Stimulated activated CD4-positive, alpha-beta T cell treated with anti-CD3 and anti-CD28 coated beads, Interleukin-12 subunit alpha, Interleukin-12 subunit beta, amount 100 ng/mL, for 4 hours (primary cell): Measurements from ENCODE around the gene KPTN.

ENCODE experiments used
- DNase-seq: peaks from one replicate; pipeline ENCODE4 v3.0.0-alpha.2; 2020

Gene KPTN

DNA sequence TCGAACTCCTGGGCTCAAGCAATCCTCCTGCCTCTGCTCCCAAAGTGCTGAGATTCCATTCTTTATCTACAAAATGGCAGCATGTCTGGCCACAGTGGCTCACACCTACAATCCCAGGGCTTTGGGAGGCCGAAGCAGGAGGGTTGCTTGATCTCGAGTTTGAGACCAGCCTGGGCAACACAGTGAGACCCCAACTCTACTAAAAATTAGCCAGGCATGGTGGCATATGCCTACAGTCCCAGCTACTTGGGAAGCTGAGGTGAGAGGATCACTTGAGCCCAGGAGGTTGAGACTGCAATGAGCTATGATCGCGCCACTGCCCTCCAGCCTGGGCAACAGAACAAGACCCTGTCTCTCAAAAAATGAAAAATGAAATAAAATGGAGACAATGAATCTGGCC is 24.7 kb upstream of the KPTN start:
- DNase-seq = no peak

DNA sequence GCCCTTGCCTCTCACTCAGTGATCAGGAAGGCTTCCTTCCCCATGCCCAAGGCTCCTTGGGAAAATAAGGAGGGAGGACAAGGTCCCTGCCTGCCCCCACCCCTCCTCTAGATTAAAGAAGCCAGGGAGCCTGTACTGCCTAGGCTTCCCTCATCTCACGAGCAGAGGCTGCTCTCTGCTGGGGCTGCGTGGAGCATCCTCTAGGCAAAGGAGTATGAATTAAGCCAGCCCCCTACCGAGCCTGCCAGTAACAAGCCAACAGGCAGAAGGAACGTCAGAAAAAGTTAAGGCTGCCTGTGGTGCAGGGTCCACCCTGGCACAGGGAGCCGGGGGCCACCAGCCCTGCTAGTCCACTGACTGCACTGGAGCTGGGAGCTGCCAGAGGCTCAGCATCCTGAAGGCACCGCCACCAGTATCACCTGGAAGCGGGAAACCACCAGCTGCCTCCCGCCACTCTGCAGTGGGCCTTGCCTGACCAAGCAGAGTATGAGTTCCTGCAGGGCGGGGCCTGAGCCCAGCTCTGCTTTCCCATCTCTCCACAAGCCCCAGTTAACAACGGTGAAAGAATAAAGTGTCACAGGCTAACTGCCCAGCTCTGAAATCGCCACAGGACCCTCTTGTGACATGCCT is 24.0 kb upstream of the KPTN start:
- DNase-seq = no peak

GRCh38 chr19:47507012-47507411 is 23.0 kb upstream of the KPTN start:
- no peak for DNase-seq

DNA sequence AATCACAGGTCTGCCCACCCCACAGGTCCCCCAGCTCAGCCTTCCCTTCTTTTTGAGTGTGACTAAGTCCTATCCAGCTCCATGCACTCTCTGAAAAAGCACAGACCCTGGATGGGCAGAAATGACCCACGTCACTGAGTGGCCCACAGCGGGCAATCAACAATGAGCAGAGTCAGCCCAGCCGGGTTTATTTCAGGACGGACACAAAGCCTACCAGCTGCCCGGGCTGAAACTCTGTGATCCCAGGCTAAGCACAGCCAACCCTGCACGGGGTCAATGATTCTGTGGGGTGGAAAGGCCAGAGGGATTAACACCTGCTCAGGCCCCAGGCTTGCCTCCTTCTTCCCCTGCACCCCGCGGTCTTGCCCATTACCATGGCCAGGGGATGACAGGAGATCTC is 22.4 kb upstream of the KPTN start:
- no peak for DNase-seq

DNA sequence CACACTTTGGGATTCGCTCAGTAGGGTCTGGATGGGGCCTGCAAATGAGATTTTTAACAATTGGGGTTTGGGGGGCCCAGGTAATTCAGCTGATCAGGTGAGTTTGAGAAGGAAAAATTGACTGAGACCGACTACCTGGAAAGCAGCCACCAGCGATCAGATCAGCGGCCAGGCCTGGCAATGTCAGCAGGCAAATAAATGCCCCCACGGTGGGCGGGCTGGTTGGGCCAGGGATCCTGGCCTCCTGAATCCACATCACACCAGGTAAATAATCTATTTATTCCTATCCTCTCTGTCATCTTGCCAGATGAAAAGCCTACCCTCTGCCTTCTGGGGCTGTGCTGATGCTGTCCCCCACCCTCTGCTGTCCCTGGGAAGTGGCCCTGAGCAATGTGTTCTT is 21.5 kb upstream of the KPTN start:
- no peak for DNase-seq

DNA sequence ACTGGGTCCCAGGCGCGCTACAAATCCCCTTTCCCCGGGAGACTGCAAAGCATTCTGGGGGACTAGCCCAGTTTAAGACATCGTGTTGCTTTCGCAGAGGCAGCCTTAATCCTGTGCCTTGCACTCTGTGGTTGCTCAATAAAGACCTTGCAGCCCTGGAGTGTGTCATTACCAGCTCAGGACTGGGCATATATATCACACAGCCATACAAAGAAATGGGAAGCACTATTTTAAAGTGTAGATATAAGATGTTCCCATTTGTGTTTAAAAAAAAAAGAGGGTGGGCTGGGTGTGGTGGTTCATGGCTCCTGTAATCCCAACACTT is 19.8 kb upstream of the KPTN start:
- DNase-seq = no peak

- no peak for DNase-seq
Measured at GRCh38 chr19:47503130-47503825, 19.3 kb upstream of the KPTN start.

GRCh38 chr19:47499863-47500830 is 16.1 kb upstream of the KPTN start:
- DNase-seq = no peak

DNA sequence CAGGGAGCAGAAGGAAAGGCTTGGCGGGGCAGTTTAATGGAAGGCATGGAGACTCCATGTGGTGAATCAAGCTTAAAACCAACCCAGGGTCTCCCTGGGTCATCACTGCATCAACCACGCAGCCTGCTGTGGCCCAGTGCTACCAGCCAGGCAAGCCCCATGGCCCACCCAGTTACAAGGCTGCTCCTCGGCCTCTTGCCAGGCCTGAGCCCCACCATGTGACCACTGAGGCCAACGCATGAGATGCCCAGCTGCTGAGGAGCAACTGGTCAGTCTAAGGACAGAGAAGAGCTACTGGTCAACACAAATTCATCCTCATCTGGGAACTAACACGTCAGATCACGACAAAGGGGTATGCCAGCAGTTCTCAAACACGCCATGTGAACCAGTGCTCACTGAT is 15.4 kb upstream of the KPTN start:
- no peak for DNase-seq

- no peak for DNase-seq
Measured at GRCh38 chr19:47498561-47498960, 14.5 kb upstream of the KPTN start.

- no peak for DNase-seq
Measured at GRCh38 chr19:47497821-47498520, 14.0 kb upstream of the KPTN start.

DNA sequence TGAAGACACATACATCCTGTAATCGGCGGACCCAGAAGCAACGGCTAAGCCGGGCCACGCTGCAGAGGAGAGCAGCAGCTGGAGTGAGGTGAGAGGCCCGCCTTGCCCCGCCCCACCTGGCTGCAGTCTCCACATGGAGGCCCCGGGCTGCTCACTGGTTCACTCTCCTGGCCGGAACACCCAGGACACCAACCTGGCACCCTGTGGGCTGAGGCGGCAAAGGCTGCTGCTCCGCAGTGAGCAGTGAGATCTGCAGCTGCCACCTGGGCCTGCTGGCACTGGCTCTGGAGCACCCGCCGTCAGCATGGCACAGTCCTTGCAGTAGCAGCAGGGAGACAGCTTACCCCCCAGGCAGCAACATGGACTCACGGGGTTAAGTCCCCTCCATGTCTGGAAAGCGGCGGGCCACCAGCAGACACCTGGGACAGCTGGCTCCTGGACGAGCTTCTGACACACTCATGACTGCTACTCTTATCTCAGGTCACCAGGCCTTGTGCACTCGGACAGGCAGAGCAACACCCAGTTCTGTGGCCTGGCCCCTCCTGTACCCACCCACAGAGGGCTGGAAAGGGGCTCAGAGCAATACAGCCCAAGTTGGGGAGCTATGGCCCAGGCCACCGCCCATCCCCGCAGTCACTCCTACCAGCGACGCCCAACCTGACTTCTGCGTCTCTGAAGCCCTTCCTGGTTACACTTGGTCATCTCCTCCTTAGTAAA is 13.2 kb upstream of the KPTN start:
- no peak for DNase-seq

DNA sequence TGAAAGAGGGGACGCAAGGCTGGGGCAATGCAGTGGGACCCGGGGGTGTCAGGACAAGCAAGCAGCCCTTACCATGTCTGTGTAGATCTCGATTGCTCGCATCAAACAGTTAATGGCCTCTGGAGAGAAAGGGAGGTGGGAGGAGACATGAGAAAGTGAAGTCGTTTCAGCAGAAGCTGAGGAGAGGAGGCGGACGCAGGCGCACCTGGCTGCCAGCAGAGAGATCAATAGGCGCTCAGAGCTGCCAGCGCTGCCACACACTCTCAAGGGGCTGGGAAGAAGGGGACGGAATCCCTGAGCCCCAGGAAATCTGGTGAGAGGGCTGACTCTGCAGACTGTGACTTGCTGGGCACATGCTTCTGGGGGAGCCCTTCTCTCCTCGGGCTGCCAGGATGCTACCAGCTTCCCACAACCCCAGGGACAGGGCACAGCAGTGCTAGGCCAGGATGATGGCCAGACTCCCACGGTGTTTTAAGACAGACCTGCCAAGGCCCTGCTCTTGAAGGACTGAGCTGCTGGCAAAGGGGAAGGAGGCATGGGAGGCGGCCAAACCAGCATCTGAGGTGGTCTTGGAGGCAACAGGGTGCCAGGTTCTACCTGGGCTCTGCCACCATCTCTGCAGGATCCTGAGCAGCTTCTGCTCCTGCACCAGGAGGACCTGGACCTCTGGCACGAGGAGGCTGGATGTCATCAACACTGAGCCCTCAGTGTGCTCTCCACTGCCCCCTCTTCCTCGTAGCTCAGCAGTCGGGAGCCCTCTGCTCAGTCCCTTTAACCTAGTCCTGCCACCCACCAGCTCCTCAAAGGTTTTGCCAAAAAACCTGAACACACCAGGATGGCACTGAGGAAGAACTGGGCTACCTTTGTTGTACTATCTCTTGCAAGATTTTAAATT is 11.7 kb upstream of the KPTN start:
- DNase-seq = no peak

- no peak for DNase-seq
Measured at GRCh38 chr19:47494729-47495128, 10.7 kb upstream of the KPTN start.

DNA sequence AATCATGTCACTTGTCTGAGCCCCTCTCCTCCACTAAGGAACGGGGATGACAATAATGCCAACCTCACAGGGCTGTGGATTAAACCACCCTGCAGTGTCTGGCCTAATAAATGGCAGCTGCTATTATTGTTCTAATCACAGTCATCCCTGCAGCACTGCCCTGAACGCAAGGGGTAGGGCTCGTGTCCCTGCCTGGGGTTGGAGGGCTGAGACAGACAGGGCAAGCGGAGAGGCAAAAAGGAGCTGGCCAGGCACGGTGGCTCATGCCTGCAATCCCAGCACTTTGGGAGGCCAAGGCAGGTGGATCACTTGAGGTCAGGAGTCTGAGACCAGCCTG is 10.2 kb upstream of the KPTN start:
- DNase-seq = no peak

DNA sequence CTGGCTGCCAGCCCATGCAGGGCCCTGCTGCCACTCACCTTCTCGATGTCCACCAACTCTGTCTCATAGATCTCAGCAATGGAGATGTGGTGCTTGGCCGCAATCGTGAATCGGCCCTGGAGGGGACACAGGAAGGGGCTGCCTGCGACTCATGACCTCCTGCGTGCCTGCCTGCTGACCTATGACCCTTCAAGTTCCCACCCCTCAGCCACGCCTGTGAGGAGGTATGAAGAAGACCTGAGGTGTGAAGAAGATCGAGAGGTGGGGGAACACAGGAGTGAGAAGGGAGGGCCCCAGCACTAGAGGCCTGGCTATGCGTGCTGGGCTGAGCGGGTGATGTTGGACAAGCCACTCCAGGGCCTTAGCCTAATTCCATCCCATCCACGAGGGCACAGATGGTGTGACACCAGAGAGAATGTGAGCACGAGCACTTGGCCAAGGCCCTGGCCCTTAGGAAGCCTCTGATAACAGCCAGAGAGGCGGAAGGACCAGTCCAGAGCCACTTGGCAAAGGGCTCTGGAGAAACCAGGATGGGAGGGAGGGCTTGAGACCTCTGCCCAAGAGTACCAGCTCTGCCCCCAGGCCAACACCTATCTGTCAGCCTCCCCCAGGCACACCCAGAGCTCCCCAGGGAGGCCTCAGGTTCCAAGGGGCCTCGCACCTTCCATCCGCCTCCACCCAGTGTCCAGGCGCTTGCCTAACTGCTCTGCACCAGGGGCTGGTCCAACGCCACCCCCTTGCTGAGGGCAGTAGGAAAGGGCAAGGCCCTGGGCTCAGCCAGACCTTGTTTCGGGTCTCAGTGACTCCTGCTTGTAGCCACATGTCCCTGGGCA is 9.6 kb upstream of the KPTN start:
- DNase-seq = no peak

DNA sequence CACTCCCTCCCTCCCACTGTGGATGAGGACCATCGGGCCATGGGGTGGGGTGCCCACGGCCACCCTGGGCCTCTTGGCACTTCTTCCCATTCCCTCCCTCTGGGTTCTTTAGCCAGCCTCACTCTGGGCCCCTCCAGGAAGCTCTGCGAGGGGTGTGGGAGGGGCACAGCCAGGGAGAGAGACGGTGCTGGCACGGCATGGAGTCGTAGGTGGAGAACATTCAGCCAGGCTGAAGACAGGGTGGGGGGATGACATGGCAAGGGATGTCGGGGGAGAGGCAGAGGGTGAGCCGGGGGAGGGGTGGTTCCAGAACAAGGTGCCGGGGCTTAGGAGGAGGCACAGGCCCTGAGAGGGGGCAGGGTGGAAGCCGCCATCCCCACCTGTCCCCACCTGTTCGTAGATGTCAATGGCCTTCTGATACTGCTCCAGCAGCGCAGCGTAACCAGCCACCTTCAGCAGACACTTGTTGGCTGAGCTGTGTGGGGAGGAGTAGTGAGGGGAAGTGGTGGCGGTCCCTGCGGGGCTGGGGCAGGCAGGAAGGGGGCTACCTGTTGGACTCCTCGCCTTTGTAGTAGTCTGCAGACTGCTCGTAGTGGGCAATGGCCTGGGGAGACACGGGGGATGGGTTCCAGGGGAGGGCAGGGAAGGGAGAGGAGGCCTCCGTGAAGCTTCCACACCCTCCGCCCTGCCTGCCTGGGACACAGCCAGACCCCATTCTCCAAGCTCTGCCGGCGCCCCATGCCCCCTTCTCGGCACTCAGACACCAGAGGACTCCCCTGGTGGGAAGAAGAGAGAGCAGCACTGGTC is 8.8 kb upstream of the KPTN start:
- DNase-seq = no peak

DNA sequence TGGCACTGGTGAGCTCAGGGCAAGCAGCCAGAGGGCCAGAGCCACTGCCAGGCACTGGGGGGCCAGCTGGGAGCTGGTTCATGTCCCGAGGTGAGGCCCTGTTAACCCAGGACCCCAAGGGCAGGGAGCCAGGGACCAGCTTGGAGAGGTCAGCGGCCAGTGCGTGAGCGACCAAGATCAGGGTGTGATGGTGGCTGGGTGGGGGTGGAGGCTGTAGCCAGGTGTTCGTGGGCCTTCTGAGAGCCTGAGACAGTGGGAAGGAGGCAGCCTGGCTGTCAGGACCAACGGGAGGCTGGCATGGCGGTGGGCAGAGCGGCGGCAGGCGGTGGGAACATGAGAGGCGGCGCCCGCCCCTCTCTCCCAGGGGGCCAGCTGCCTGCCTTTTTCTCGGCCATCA is 8.1 kb upstream of the KPTN start:
- no peak for DNase-seq

DNA sequence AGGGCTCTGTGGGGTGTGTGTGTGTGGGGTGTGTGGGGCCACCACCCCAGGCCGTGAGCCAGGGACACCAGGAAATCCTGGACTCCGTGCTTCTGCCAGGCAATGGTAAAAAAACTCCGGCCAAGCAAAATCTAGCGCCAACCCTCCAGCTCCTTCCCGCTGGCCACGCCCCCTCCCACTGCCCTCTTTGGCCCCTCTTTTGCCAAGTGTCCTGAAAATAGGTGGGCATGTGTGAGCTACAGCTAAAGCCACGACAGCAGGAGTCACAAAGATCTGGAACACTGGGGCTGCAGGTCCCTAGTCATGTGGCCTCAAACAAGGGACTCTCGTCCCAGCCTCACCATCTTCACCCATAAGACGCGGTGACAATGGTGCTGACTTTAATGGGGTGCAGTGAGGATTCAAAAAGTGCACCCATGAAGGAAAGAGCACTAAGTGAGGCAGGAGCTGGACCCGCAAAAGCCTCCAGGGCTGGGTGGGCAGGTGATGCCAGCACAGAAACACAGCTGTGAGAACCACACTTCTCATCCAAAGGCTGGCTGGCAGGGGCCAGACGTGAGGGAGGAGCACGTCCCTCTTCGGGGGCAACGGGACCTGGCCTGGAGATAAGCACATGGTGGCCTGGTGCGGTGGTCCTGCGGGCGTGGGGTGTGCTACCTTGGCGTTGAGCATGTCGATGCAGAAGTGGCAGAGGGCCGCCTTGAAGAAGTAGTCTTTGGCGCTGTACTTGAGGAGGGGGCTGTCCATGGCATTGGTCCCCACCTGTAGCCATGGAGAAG is 7.5 kb upstream of the KPTN start:
- DNase-seq = no peak
